GM12872 (cell line): ENCODE measurements around the gene ADAMTS13.

Experiments
- CTCF ChIP-seq: IDR thresholded peaks from 3 replicates; pipeline ENCODE4 v1.5.1; 2011; ENCODE audit warnings: low read depth, mild to moderate bottlenecking, low read length, moderate library complexity; ENCODE audit not compliant: insufficient read depth

ADAMTS13 gene

DNA sequence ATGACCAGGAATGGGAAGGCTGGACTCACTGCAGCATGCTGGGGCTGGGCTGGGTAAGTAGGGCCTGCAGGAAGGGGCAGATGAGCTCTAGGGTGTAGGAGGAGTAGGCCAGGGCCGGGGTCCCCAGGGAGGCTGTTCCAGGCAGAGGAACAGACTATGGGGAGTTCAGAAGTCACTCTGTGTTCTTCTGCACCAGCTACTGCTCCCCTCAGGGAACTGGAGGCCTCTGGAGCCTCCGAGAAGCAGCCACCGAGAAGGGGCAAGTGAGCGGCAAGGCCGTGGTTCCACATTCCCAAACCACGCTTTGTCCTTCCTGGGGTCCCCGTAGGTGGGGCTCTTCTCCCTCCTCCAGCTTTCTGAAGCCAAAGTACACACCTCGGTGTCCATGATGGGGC lies 65.2 kb downstream of the ADAMTS13 start:
- no peak for TF ChIP-seq CTCF

GRCh38 chr9:133488686-133489252 lies 66.6 kb downstream of the ADAMTS13 start:
- no peak for TF ChIP-seq CTCF

DNA sequence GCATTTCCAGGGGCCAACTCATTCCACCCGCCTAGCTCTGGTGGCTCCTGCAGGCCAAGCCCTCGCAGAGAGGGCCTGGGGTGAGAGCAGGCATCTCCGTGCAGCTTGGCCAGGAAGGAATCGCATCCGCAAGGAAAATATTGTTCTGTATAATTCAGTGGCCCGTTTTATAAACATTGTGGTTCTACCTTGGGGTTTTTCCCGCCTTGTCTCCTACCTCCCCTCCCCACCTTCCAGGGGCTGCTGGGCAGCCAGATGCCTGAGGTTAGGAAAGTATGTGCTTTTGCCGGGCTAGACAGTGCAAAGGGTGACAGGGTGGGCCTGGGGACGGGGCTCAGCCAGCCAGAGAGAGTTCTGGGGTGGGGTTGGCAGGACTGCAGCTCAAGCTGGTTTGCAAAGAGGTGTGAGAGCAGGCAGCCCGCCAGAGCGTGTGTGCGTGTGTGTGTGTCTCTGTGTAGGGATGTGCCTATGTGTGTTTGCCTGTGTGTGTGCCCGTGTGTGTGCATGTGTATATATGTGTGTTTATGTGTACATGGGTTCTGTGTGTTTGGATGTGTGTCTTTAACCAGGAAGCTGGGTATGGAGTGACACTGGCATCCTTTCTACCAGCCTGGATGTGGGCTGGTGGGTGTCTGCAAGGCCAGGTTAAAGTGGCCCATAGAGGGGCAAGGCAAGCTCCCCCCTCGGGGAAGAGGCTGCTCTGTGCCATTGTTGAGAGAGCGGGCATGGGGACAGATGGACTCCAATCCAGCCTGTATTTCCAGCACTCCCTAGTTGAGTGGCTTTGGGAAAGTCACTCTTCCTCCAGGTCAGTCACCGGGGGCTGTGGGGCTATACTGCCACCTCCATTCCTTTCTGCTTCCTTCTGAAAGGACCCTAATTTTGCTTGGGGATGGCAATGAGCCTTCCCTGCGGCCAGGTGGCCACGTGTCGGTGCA lies 67.4 kb downstream of the ADAMTS13 start:
- no peak for TF ChIP-seq CTCF

- no peak for TF ChIP-seq CTCF
Measured at GRCh38 chr9:133490201-133490681, 68.1 kb downstream of the ADAMTS13 start.

DNA sequence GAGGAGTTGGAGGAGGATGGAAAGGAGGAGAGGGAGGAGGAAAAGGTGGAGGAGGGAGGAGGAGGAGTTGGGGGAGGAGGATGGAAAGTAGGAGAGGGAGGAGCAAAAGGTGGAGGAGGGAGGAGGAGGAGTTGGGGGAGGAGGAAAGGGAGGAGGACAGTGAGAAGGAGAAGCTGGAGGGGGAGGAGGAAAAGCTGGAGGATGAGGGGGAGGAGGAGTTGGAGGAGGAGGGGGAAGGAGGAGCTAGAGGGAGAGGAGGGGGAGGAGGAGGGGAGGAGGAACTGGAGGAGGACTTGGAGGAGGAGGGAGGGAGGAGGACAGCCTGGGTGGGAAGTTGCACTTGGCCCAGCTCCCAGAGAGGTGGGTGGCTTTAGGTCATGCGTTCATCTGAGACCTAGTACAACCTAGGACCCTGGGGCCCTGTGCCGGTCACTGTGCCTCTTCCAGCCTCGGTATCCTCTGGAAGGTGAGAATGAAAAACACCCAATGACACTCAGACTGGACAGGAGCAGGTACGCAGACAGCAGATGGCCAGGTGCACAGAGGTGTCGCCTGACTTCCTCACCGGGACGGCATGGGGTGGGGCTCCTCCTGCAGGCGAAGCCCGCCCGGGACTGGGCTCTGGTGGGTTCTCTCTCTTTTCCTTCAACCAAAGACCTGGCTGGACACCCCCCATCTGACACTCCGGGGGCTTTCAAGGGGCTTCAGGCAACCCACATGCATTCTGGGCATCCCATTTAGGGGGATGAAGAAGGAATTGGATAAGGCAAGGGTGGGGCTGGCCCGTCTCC lies 68.9 kb downstream of the ADAMTS13 start:
- TF ChIP-seq CTCF = no peak

DNA sequence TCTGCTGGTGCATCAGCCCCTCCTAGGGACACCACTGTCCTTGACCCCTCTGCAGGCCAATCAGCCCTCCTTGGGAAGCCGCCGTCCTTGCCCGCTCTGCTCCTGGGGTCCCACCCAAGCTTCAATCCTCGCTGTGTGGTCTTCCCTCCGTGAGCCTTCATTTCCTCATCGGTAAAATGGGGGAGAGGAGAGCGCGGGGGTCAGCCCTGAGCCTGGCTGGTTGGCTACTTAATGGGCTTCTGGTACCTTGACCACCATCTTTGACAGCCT lies 69.4 kb downstream of the ADAMTS13 start:
- no peak for TF ChIP-seq CTCF

- TF ChIP-seq CTCF = no peak
Measured at GRCh38 chr9:133492061-133493021, 70.2 kb downstream of the ADAMTS13 start.
